ENCODE data around the gene CYSRT1.

The CYSRT1 gene

GRCh38 chr9:137270929-137271695 lies 46.1 kb downstream of the CYSRT1 start:
- DNase-seq (ENCODE audit: low read depth in 2 of 2), result no peak

DNA sequence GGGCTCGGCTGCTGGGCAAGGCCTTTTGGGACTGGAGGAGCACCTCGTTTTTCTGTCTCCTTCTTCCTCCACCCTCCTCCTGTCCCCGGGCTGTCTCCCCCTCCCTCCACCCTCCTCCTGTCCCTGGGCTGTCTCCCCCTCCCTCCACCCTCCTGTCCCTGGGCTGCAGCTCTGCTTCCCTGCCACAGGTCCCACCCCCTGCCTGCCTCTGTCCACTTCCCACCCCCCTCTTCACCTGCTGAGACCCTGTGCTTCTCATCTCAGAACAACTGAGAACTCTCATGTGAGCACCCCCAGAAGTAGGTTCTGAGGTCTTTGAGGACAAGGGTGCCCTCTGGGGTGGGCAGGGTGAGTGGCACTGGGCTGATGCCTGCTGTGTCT lies 46.7 kb downstream of the CYSRT1 start:
- no peak for DNase-seq (ENCODE audit: low read depth in 2 of 2)

DNA sequence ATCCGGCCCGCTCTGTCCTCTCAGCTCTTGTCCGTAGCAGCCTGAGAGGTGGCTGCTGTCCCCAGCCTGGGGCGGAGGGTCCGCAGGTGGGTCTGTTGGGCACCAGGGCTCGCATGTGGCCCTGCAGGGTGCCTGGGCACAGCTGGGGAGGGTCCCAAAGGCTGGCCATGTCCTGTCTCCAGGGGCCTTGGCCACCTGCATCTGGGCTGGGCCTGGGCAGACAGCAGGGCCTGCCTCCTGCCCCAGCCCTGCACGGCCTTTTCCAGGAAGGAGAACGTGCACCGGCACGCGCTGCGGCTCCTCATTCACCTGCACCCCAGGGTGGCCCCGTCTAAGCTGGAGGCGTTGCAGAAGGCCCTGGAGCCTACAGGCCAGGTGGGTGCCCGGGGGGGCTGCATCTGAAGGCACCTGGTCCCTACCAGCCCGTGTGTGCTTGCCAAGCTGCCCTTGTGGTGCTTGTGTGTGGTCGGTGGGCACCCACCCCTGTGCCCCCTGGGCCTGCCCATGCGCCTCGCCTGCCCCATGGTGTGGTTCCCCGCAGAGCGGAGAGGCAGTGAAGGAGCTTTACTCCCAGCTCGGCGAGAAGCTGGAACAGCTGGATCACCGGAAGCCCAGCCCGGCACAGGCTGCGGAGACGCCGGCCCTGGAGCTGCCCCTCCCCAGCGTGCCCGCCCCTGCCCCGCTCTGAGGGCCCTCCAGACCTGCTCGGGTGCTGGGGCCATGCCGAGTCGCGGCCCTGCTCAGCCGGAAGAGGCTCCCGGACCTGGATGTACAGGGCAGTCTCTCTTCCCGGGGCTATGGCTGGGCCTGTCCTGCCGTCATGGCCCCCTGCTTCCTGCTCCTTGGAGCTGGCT lies 47.5 kb downstream of the CYSRT1 start:
- no peak for DNase-seq (ENCODE audit: low read depth in 2 of 2)

DNA sequence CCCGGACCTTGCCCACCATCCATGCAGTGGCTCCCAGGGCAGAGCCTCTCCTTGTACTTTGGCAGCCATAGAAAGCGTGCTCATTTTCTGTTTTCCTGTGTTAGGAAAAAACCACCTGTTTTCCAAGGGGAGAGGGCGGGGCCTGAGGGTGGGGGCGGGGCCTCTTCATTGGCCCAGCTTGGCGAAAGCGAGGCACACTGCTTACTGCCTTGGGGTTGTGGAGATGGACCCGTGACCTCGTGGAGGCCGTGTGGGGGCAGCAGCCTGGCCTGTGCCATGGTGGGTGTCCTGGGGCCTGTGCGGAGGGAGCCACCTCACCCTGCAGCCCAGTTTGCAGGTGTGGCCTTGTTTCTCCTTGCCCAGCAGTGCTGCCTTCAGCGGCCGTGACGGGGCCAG lies 48.1 kb downstream of the CYSRT1 start:
- DNase-seq (ENCODE audit: low read depth in 2 of 2), result no peak

DNA sequence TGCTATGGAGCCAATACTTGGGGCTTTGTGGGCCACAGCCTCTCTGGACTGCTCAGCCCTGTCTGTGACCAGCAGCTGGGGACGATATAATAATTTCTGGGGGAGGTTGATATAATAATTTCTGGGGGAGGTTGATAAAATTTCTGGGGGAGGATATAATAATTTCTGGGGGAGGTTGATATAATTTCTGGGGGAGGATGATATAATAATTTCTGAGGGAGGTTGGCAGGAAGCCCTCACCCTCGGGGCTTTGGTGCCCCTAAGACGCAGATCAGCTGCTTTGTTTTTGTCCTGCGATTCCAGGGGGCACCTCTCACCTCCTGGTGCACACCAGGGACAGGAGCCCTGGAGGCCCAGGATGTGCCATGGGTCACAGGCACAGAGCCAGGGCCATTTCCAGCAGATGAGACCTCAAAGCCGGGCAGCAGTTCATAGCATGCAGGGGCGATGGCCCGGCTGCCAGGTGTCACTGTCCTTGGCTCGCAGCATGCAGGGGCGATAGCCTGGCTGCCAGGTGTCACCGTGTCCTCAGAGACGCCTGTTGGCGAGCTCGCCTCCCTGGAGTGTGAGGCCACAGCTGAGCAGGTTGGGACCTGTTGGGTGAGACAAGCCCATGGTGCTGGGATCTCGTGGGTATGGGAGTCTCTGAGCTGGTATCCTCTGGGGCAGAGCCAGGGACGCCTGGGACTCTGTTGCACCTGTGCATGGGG lies 48.8 kb downstream of the CYSRT1 start:
- no peak for DNase-seq (ENCODE audit: low read depth in 2 of 2)

DNA sequence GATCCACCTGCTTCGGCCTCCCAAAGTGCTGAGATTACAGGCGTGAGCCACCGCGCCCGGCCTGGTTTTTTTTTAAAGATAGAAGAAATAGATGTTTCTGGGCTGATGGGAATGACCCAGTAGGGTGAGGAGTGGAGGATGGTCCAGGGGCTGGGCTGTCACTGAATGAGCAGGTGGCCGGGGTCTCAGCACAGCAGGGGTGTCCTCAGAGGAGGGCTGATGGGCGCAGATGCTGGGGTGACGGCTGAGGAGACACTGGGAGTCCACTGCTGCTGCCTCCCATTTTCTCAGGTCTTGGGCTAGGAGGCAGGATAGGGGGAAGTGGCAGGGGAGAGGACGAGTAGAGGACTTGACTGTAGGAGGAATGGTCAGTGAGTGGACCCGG lies 50.2 kb downstream of the CYSRT1 start:
- DNase-seq (ENCODE audit: low read depth in 2 of 2), result no peak
